SK-N-SH (cell line): ENCODE results near the gene PEPD.

ENCODE experiments used
- CTCF ChIP-seq: fragments of 200-600 bp; sonication (generic); IDR thresholded peaks from 2 replicates; pipeline ENCODE4 v1.6.1; 2017; ENCODE audit warnings: antibody characterized with exemption, mild to moderate bottlenecking, moderate library complexity
- PBX3 ChIP-seq: IDR thresholded peaks from 2 replicates; pipeline ENCODE4; 2012
- POLR2AphosphoS5 ChIP-seq: IDR thresholded peaks from 2 replicates; pipeline ENCODE4 v1.6.1; 2012; ENCODE audit warnings: low read depth, low read length
- RFX5 ChIP-seq: IDR thresholded peaks from 2 replicates; pipeline ENCODE4 v1.6.1; 2012; ENCODE audit warnings: mild to moderate bottlenecking, improper control_type of control experiment, low read length
- TEAD4 ChIP-seq: IDR thresholded peaks from 2 replicates; pipeline ENCODE4 v1.4.0; 2012; ENCODE audit warnings: mild to moderate bottlenecking, borderline replicate concordance; ENCODE audit not compliant: insufficient read depth
- TF ChIP-seq, protein P1 (sequence below): IDR thresholded peaks from 2 replicates; pipeline ENCODE4 v1.6.1; 2012; ENCODE audit warnings: mild to moderate bottlenecking, low read depth, low read length, moderate library complexity

DNA sequence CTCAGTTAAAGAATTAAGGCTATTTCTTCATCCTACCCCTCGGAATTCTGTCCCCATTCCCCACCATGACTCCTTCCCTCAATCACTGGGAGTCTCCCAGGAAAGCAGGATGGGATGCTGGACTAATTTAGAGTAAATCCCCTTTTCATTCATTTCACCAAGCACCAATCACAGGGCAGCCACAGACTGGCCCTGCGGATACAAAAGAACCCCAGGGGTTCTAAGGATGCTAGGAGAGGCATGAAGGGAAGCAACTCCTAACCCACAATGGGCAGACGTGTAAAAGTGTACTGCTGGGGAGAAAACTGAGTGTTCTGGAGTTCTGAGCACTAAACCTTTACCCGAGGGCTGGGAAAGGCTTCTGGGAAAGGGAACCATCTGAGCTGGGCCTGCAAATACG, 3.0 kb downstream of the PEPD start:
- TF ChIP-seq PBX3, result no peak
- TF ChIP-seq TEAD4, result no peak
- no peak for TF ChIP-seq CTCF
- TF ChIP-seq, protein P1, sequence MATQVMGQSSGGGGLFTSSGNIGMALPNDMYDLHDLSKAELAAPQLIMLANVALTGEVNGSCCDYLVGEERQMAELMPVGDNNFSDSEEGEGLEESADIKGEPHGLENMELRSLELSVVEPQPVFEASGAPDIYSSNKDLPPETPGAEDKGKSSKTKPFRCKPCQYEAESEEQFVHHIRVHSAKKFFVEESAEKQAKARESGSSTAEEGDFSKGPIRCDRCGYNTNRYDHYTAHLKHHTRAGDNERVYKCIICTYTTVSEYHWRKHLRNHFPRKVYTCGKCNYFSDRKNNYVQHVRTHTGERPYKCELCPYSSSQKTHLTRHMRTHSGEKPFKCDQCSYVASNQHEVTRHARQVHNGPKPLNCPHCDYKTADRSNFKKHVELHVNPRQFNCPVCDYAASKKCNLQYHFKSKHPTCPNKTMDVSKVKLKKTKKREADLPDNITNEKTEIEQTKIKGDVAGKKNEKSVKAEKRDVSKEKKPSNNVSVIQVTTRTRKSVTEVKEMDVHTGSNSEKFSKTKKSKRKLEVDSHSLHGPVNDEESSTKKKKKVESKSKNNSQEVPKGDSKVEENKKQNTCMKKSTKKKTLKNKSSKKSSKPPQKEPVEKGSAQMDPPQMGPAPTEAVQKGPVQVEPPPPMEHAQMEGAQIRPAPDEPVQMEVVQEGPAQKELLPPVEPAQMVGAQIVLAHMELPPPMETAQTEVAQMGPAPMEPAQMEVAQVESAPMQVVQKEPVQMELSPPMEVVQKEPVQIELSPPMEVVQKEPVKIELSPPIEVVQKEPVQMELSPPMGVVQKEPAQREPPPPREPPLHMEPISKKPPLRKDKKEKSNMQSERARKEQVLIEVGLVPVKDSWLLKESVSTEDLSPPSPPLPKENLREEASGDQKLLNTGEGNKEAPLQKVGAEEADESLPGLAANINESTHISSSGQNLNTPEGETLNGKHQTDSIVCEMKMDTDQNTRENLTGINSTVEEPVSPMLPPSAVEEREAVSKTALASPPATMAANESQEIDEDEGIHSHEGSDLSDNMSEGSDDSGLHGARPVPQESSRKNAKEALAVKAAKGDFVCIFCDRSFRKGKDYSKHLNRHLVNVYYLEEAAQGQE, result no peak
- TF ChIP-seq POLR2AphosphoS5, result no peak
- TF ChIP-seq RFX5, result no peak
